Chondrocyte (in vitro differentiated cells): Measurements from ENCODE around the gene MTNR1A. TPM values are rescaled to one million over a fixed set of nuclear protein-coding genes. Genes with fewer than 3 reads are reported as not detected.

Experiments
- DNase-seq: peaks from one replicate; pipeline ENCODE4 v3.0.0; 2021; ENCODE audit warnings: mixed read lengths, low spot score
- H3K27ac Mint-ChIP-seq: one replicate; pipeline ENCODE4 v1.8.0; 2021; ENCODE audit warnings: mild to moderate bottlenecking, moderate library complexity, mixed read lengths; ENCODE audit not compliant: unreplicated experiment
- H3K27me3 Mint-ChIP-seq: 2 replicates; pipeline ENCODE4 v1.8.0; 2021; ENCODE audit warnings: low read depth, mixed read lengths
- H3K36me3 Mint-ChIP-seq: 2 replicates; pipeline ENCODE4 v1.8.0; 2021; ENCODE audit warnings: low read depth, mixed read lengths
- H3K4me1 Mint-ChIP-seq: 2 replicates; pipeline ENCODE4 v1.8.0; 2021; ENCODE audit warnings: low read depth, mild to moderate bottlenecking, mixed read lengths
- H3K4me3 Mint-ChIP-seq: one replicate; pipeline ENCODE4 v1.8.0; 2021; ENCODE audit warnings: mild to moderate bottlenecking, moderate library complexity, mixed read lengths; ENCODE audit not compliant: unreplicated experiment
- H3K9me3 Mint-ChIP-seq: 2 replicates; pipeline ENCODE4 v1.8.0; 2021; ENCODE audit warnings: low read depth, mixed read lengths
- total RNA-seq: library from RNA; stranded (reverse); gene quantifications from 3 replicates; pipeline ENCODE4 v1.2.1, GENCODE V29; 2021
- TF ChIP-seq, protein P1 (sequence below): fragments of 200-600 bp; sonication (generic); IDR thresholded peaks from 2 replicates; pipeline ENCODE4 v1.5.0; 2021; ENCODE audit warnings: antibody characterized with exemption, mild to moderate bottlenecking, moderate library complexity

Gene MTNR1A
- total RNA-seq, 1 donor from 2014 or later: not detected

DNA sequence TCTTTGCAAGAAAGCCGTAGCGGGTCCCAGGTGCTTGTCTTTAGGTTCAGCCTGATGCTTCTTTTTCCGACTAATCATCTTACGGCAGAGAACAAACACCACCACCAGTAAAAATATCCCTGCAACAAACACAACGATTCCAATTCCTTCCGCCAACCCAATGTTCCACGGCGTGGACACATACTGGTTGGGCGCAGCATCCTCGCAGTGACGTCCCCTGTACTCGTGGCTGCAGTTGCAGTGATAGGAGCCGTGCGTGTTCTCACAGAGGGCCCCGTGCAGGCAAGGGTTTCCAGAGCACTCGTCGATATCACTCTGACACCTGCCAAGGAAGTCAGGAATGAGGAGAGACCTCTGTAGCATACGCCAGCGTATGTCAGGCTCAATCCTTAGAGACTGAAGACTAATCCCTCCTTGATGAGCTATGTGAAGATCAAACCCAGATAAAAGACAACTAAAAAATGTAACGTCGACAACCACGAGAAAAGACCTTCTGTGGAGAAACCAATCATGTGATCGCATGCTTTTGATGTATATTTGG, 41.6 kb upstream of the MTNR1A start:
- H3K36me3 Mint-ChIP-seq: peaks cover 68% of the 10 kb centered on the region
- DNase-seq: no peak
- no peaks in the 10 kb centered on the region for H3K27me3 Mint-ChIP-seq
- H3K9me3 Mint-ChIP-seq: no peaks in the 10 kb centered on the region
- peak overlapping the region; percentile 3 for H3K27ac Mint-ChIP-seq
- H3K4me1 Mint-ChIP-seq: no peaks in the 10 kb centered on the region
- TF ChIP-seq, protein P1, sequence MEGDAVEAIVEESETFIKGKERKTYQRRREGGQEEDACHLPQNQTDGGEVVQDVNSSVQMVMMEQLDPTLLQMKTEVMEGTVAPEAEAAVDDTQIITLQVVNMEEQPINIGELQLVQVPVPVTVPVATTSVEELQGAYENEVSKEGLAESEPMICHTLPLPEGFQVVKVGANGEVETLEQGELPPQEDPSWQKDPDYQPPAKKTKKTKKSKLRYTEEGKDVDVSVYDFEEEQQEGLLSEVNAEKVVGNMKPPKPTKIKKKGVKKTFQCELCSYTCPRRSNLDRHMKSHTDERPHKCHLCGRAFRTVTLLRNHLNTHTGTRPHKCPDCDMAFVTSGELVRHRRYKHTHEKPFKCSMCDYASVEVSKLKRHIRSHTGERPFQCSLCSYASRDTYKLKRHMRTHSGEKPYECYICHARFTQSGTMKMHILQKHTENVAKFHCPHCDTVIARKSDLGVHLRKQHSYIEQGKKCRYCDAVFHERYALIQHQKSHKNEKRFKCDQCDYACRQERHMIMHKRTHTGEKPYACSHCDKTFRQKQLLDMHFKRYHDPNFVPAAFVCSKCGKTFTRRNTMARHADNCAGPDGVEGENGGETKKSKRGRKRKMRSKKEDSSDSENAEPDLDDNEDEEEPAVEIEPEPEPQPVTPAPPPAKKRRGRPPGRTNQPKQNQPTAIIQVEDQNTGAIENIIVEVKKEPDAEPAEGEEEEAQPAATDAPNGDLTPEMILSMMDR: no peak
- H3K4me3 Mint-ChIP-seq: no peak overlapping the region

DNA sequence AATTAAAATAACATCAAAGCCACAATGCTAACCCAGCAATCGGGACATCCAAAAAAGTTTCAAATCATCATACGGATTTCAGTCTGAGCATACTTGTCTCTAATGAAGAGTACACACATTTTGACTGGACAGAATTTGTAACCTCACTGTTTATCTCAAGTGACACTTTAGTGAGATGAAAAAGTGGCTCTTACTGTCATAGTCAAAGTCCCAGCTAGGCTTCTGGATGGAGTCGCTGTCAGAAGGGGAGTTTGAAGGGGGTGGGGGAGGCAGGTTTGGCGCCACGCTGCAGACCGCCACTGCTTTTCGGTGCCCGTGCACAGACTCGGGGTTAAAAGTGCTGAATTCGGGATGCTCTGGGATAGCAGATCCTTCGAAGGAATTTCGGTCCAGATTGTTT, 41.0 kb upstream of the MTNR1A start:
- Mint-ChIP-seq H3K36me3 (peaks cover 64% of the 10 kb centered on the region), H3K9me3 (no peaks in the 10 kb centered on the region), H3K27ac (no peak overlapping the region), H3K4me3 (no peak overlapping the region), H3K27me3 (no peaks in the 10 kb centered on the region), H3K4me1 (no peaks in the 10 kb centered on the region)
- TF ChIP-seq, protein P1: no peak
- no peak for DNase-seq

DNA sequence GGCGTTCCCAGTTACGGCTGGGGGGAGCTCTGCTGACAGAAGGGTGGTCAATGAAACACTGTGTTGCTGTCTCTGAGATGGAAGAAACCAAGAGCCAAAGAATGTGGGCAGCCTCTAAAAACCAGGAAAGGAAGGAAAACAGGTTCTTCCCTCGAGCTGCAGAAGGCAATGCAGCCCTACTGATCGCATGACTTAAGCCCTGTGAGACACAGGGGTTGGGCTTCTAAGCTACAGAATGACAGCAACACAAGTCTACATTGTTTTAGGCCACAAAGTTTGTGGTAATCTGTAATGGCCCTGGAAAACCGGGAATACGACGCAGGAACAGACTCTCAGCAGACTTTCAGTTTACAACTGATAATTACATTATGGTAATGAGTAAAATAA, 38.2 kb upstream of the MTNR1A start:
- no peak overlapping the region for H3K4me3 Mint-ChIP-seq
- H3K27me3 Mint-ChIP-seq: no peaks in the 10 kb centered on the region
- no peak for DNase-seq
- H3K4me1 Mint-ChIP-seq: no peaks in the 10 kb centered on the region
- H3K9me3 Mint-ChIP-seq: no peaks in the 10 kb centered on the region
- TF ChIP-seq, protein P1: no peak
- no peak overlapping the region for H3K27ac Mint-ChIP-seq
- H3K36me3 Mint-ChIP-seq: peaks cover 50% of the 10 kb centered on the region

DNA sequence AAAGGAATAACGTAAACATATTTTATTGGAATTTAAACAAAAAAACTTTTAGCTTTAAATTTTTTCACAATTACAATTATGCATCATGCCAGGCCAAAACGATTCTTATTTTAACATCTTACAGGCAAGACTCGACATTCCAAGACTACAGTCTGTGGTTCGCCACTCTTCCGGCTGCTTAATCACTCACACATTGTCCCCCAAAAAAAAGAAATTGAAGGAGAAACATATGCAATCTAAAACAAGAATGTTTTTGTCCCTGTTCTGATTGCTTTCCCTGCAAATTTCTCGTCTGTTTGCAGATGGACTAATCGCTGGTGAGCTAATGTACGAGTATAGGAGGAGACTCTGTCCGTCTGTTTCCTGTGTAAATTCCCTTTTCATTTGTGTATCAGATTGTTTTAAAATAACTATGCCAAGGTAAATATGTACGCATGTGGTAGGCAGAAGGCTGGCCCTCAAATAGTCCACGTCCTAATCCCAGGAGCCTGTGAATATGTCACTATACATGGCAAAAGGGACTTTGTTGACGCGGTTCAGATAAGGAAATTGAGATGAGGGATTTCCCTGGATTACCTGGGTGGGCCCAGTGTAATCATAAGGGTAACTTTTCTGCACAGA, 37.7 kb upstream of the MTNR1A start:
- no peaks in the 10 kb centered on the region for H3K4me1 Mint-ChIP-seq
- TF ChIP-seq, protein P1: no peak
- no peak for DNase-seq
- H3K36me3 Mint-ChIP-seq: peaks cover 54% of the 10 kb centered on the region
- no peaks in the 10 kb centered on the region for H3K27me3 Mint-ChIP-seq
- H3K4me3 Mint-ChIP-seq: no peak overlapping the region
- H3K27ac Mint-ChIP-seq: no peak overlapping the region
- no peaks in the 10 kb centered on the region for H3K9me3 Mint-ChIP-seq

DNA sequence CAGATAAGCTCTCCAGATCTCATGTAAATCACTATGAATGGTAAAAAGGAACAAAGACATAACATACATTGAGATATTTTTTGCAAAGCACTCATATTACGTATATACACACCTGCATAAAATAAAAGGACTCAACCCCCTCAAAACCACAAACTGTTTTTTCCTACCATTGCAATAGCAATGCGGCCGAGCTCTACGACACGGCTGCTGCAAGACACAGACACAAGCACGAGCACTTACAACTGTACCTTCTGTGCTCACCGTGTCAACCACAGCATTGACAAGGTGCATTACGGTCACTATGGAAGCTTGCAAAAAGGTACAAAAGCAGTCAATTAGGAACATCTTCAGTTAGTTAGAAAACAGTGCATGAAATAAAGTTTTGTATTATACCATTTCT, 37.1 kb upstream of the MTNR1A start:
- Mint-ChIP-seq H3K4me3 (no peak overlapping the region), H3K9me3 (no peaks in the 10 kb centered on the region), H3K4me1 (no peaks in the 10 kb centered on the region), H3K27me3 (no peaks in the 10 kb centered on the region), H3K27ac (peak overlapping the region; percentile 28), H3K36me3 (peaks cover 51% of the 10 kb centered on the region)
- DNase-seq: no peak
- TF ChIP-seq, protein P1: no peak
